D341Med (cell line): Measurements from ENCODE around the gene HIKESHI.

Experiments used
- DNase-seq: peaks from one replicate; pipeline ENCODE4 v3.0.0; 2012; ENCODE audit warnings: low spot score

The HIKESHI gene

GRCh38 chr11:86374586-86374985, 72.5 kb downstream of the HIKESHI start, which contains the start of gene CCDC81:
Gene CCDC81, plus strand, starts transcription at chr11:86374887. Its CDS starts 277 bp downstream, at chr11:86375164.
- DNase-seq, result no peak

GRCh38 chr11:86377972-86378371, 75.9 kb downstream of the HIKESHI start:
- no peak for DNase-seq

- DNase-seq, result no peak
Measured at GRCh38 chr11:86380295-86381059, 78.4 kb downstream of the HIKESHI start.

DNA sequence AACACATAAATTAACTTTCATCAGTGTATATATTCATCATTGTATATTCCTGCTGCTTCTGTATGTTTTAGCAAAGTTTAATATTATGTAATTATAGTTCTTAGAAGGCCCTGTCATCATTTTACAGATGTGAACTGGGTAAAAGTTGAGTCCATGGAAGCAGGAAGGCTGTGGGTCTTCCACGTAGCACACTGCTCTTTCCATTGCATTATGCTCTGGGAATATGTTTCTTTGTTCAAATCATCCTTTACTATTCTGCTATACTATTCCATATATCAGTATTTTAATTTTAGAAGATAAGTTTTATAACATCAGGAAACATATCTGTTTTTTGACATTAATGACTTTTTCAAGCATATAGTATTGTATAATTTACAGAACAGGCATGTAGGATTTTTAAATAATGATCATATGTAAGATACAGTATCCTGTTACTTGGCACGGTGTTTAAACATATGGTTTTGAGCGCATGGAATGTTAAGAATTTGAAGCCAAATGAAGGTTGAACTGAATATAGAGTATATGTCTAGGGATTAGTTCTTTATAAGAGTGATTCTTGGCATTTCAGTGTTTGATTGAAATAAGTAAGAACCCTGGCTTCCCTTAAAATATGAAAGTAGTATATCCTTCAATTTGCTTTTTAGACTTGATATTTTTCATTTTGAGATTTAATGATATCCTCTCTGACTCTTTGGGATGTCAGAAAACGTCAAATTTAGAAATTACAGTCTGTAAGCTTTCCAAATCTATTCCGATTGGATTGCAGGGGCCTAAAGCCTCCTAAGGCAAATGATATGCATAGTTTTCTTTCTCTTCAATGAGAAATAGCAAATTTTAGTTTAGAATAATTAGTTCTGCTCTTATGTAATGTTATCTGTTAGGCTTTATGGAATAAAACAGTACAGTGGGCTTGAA, 81.3 kb downstream of the HIKESHI start:
- no peak for DNase-seq

GRCh38 chr11:86386283-86386682, 84.2 kb downstream of the HIKESHI start:
- DNase-seq, result no peak

GRCh38 chr11:86386746-86387145, 84.7 kb downstream of the HIKESHI start:
- no peak for DNase-seq

- DNase-seq, result no peak
Measured at GRCh38 chr11:86388198-86388597, 86.2 kb downstream of the HIKESHI start.

DNA sequence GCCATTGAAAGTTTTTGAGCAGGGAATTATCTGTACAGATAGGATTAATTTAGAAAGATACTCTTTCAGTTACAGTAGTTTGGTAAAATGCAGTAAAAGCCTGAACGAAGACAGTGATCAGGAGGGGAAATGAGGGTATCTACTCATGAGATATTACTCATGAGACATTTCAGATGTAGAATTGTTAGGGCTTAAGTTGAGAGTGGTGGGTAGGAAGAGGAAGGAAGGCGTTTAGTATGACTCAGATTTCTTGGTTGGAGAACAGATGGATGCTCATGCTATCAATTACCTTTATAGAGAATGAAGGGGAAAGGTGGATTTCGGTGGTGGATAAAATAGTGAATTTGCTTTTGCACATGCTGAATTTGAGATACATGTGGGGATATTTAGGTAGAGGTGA, 88.4 kb downstream of the HIKESHI start:
- no peak for DNase-seq

- DNase-seq, result no peak
Measured at GRCh38 chr11:86395061-86395551, 93.1 kb downstream of the HIKESHI start.
